Measurements from ENCODE around the gene NCBP3. TPM values are rescaled to one million over a fixed set of nuclear protein-coding genes. Genes with fewer than 3 reads are reported as not detected.

Gene NCBP3
- total RNA-seq, 4 donors from 2014 or later = 9.5 to 15.2 (median 14.5) TPM

- TF ChIP-seq CTCF (IDR thresholded peaks at IDR 0.05 in 4 of 5, conservative IDR thresholded peaks at IDR 0.05 in 1 of 5) = no peak
- TF ChIP-seq POLR2A (IDR thresholded peaks at IDR 0.05) = no peak
- DNase-seq (no peak), ATAC-seq (no peak)
- Histone ChIP-seq H3K36me3 (no peaks in the 10 kb centered on the region), H3K4me1 (no peaks in the 10 kb centered on the region), H3K4me3 (no peak overlapping the region), H3K27ac (no peak overlapping the region), H3K9me3 (no peaks in the 10 kb centered on the region), H3K27me3 (no peaks in the 10 kb centered on the region)
- intact Hi-C loops (cut with DNase I; ENCODE audit: low total_unique reads) = no loop called here
- in situ Hi-C loops (cut with MboI; ENCODE audit: low sequenced_read_pairs in 4 of 4) = no loop called here
These were observed 46.7 kb downstream of the NCBP3 start for GRCh38 chr17:3799181-3799945.

GRCh38 chr17:3798273-3799180 lies 47.5 kb downstream of the NCBP3 start:
- no peaks in the 10 kb centered on the region for H3K4me1 ChIP-seq
- intact Hi-C loops (cut with DNase I; ENCODE audit: low total_unique reads) (no loop called here), in situ Hi-C loops (cut with MboI; ENCODE audit: low sequenced_read_pairs in 4 of 4) (no loop called here)
- no peak overlapping the region for H3K27ac ChIP-seq
- H3K9me3 ChIP-seq = no peaks in the 10 kb centered on the region
- H3K4me3 ChIP-seq = no peak overlapping the region
- DNase-seq (no peak), ATAC-seq (no peak)
- no peaks in the 10 kb centered on the region for H3K27me3 ChIP-seq
- no peak for TF ChIP-seq CTCF (IDR thresholded peaks at IDR 0.05 in 4 of 5, conservative IDR thresholded peaks at IDR 0.05 in 1 of 5)
- TF ChIP-seq POLR2A (IDR thresholded peaks at IDR 0.05) = no peak
- H3K36me3 ChIP-seq = no peaks in the 10 kb centered on the region

GRCh38 chr17:3796822-3797170 lies 49.2 kb downstream of the NCBP3 start:
- no peaks in the 10 kb centered on the region for H3K4me1 ChIP-seq
- in situ Hi-C loops (cut with MboI; ENCODE audit: low sequenced_read_pairs in 4 of 4) (no loop called here), intact Hi-C loops (cut with DNase I; ENCODE audit: low total_unique reads) (no loop called here)
- ATAC-seq (no peak), DNase-seq (no peak)
- H3K4me3 ChIP-seq = no peak overlapping the region
- no peaks in the 10 kb centered on the region for H3K27me3 ChIP-seq
- no peaks in the 10 kb centered on the region for H3K9me3 ChIP-seq
- H3K27ac ChIP-seq = no peak overlapping the region
- H3K36me3 ChIP-seq = no peaks in the 10 kb centered on the region
- TF ChIP-seq CTCF (IDR thresholded peaks at IDR 0.05 in 4 of 5, conservative IDR thresholded peaks at IDR 0.05 in 1 of 5) = no peak
- no peak for TF ChIP-seq POLR2A (IDR thresholded peaks at IDR 0.05)

GRCh38 chr17:3796110-3796821 lies 49.8 kb downstream of the NCBP3 start:
- Histone ChIP-seq H3K4me1 (no peaks in the 10 kb centered on the region), H3K4me3 (no peak overlapping the region), H3K27me3 (no peaks in the 10 kb centered on the region), H3K36me3 (no peaks in the 10 kb centered on the region), H3K9me3 (no peaks in the 10 kb centered on the region), H3K27ac (no peak overlapping the region)
- intact Hi-C loops (cut with DNase I; ENCODE audit: low total_unique reads) = no loop called here
- TF ChIP-seq POLR2A (IDR thresholded peaks at IDR 0.05) = no peak
- TF ChIP-seq CTCF (IDR thresholded peaks at IDR 0.05 in 4 of 5, conservative IDR thresholded peaks at IDR 0.05 in 1 of 5) = no peak
- in situ Hi-C loops (cut with MboI; ENCODE audit: low sequenced_read_pairs in 4 of 4) = no loop called here
- no peak for DNase-seq
- ATAC-seq = no peak

All from gastrocnemius medialis (tissue), 4 donors.